ENCODE data around the gene PPM1D.

Gene PPM1D

GRCh38 chr17:60631119-60631518 is 31.1 kb downstream of the PPM1D start:
- no peak for TF ChIP-seq CTCF (IDR thresholded peaks at IDR 0.05)

GRCh38 chr17:60637683-60638082 is 37.7 kb downstream of the PPM1D start:
- TF ChIP-seq CTCF (IDR thresholded peaks at IDR 0.05), result no peak

- 0 out of 2 replicates have a peak, but pooled peaks have one; percentile 23 for TF ChIP-seq CTCF (IDR thresholded peaks at IDR 0.05)
These were observed 39.0 kb downstream of the PPM1D start for GRCh38 chr17:60639019-60639330.

GRCh38 chr17:60640503-60640902 is 40.5 kb downstream of the PPM1D start:
- TF ChIP-seq CTCF (IDR thresholded peaks at IDR 0.05), result peak; percentile 28; the same call in 1 of the 2 replicates

GRCh38 chr17:60641126-60641525 is 41.1 kb downstream of the PPM1D start:
- no peak for TF ChIP-seq CTCF (IDR thresholded peaks at IDR 0.05)

- peak; percentile 50; the same call in 1 of the 2 replicates for TF ChIP-seq CTCF (IDR thresholded peaks at IDR 0.05)
These were observed 41.8 kb downstream of the PPM1D start for GRCh38 chr17:60641810-60642220.

- no peak for TF ChIP-seq CTCF (IDR thresholded peaks at IDR 0.05)
These were observed 46.0 kb downstream of the PPM1D start for GRCh38 chr17:60645918-60646523.

- TF ChIP-seq CTCF (IDR thresholded peaks at IDR 0.05), result no peak
These were observed 46.7 kb downstream of the PPM1D start for GRCh38 chr17:60646701-60647100.
